ENCODE measurements around the gene FALEC. TPM values are rescaled to one million over a fixed set of nuclear protein-coding genes. Genes with fewer than 3 reads are reported as not detected.

The FALEC gene
- total RNA-seq, 2 experiments from 2014 or later = not detected

- Mint-ChIP-seq H3K9me3 (no peaks in the 10 kb centered on the region), H3K27ac (no peak overlapping the region), H3K36me3 (ENCODE audit: low read depth) (no peaks in the 10 kb centered on the region), H3K4me3 (no peak overlapping the region), H3K4me1 (ENCODE audit: low read depth) (peaks cover 10% of the 10 kb centered on the region), H3K27me3 (no peaks in the 10 kb centered on the region)
- ChIA-PET POLR2A (interaction anchor here (0.6 to 0.9 kb wide), 2 partner anchors 18 to 151 kb away, joined by 4 read pairs; no protein-coding TSS in a partner anchor), CTCF (no interaction called here)
- TF ChIP-seq CTCF (IDR thresholded peaks at IDR 0.05) = no peak
- intact Hi-C loops (cut with micrococcal nuclease) = loop anchor here (10.0 kb wide), 1 partner anchor 145 kb away; the partner anchor contains the start of gene ENSA
- no peak for DNase-seq
- no peak for ATAC-seq
These were observed 35.6 kb upstream of the FALEC start for GRCh38 chr1:150479927-150480352.

DNA sequence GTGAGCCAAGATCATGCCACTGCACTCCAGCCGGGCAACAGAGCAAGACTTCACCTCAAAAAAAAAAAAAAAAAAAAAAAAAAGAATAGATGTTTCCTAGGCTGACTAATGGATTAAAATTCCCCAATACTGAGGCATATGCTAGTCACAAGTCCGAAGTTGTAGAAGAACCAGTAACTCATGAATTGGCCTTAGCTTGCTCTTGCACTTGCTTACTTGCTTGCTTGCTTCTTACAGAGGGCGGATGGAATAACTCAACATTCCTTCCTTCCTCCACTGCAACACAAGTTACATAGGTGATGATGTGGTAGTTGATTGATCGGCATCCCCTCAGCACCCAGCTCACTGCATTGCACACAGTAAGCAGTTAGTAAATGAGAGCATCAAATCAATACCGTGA is 31.1 kb upstream of the FALEC start:
- Mint-ChIP-seq H3K9me3 (no peaks in the 10 kb centered on the region), H3K27me3 (no peaks in the 10 kb centered on the region), H3K4me3 (no peak overlapping the region), H3K36me3 (ENCODE audit: low read depth) (peaks cover 9% of the 10 kb centered on the region), H3K27ac (no peak overlapping the region), H3K4me1 (ENCODE audit: low read depth) (peaks cover 18% of the 10 kb centered on the region)
- no peak for DNase-seq
- TF ChIP-seq CTCF (IDR thresholded peaks at IDR 0.05) = no peak
- intact Hi-C loops (cut with micrococcal nuclease) = loop anchor here (10.0 kb wide), 1 partner anchor 140 kb away; the partner anchor contains the start of gene ENSA
- ATAC-seq = no peak
- ChIA-PET CTCF (interaction anchor here (0.8 kb wide), 1 partner anchor 228 kb away, joined by 3 read pairs; no protein-coding TSS in a partner anchor), POLR2A (no interaction called here)

GRCh38 chr1:150484861-150485260 is 30.7 kb upstream of the FALEC start:
- Mint-ChIP-seq H3K36me3 (ENCODE audit: low read depth) (peaks cover 9% of the 10 kb centered on the region), H3K27ac (no peak overlapping the region), H3K4me1 (ENCODE audit: low read depth) (peaks cover 18% of the 10 kb centered on the region), H3K9me3 (no peaks in the 10 kb centered on the region), H3K4me3 (no peak overlapping the region), H3K27me3 (no peaks in the 10 kb centered on the region)
- ChIA-PET POLR2A (interaction anchor here (1.0 kb wide), 1 partner anchor 67 kb away, joined by 4 read pairs; no protein-coding TSS in a partner anchor), CTCF (interaction anchor here (0.8 to 1.7 kb wide), 3 partner anchors 20 to 229 kb away, joined by 3 to 6 read pairs (median 5); no protein-coding TSS in a partner anchor)
- DNase-seq = no peak
- intact Hi-C loops (cut with micrococcal nuclease) = loop anchor here (10.0 kb wide), 1 partner anchor 140 kb away; the partner anchor contains the start of gene ENSA
- TF ChIP-seq CTCF (IDR thresholded peaks at IDR 0.05) = no peak
- no peak for ATAC-seq

GRCh38 chr1:150486966-150487762 is 28.4 kb upstream of the FALEC start, which contains the start of gene TARS2:
TARS2 (plus strand) TSS chr1:150487419; CDS start chr1:150487451, 32 bp downstream.
- CTCF ChIA-PET = interaction anchor here (1.0 to 2.5 kb wide), 3 partner anchors 18 to 73 kb away, joined by 3 to 12 read pairs (median 3); no protein-coding TSS in a partner anchor
- Mint-ChIP-seq H3K27me3 (no peaks in the 10 kb centered on the region), H3K4me1 (ENCODE audit: low read depth) (peaks cover 18% of the 10 kb centered on the region), H3K4me3 (peak within 1 kb of the TSS; percentile 98), H3K9me3 (no peaks in the 10 kb centered on the region), H3K36me3 (ENCODE audit: low read depth) (peaks cover 24% of the 10 kb centered on the region), H3K27ac (peak within 1 kb of the TSS; percentile 99)
- POLR2A ChIA-PET = interaction anchor here (0.6 to 2.1 kb wide), 12 partner anchors 11 to 188 kb away, joined by 3 to 5 read pairs (median 4); partner anchors contain the start of gene FALEC
- ATAC-seq (peak; percentile 100), DNase-seq (peak; percentile 98)
- no peak for TF ChIP-seq CTCF (IDR thresholded peaks at IDR 0.05)
- intact Hi-C loops (cut with micrococcal nuclease) = loop anchor here (10.0 kb wide), 1 partner anchor 138 kb away; the partner anchor contains the start of gene ENSA

Data from activated CD8-positive, alpha-beta T cell treated with anti-CD3 and anti-CD28 coated beads for 36 hours (primary cell).